Cardiac fibroblast (primary cell): Measurements from ENCODE around the gene PAPPA2.

Source experiments
- DNase-seq, 2 donors: peaks; one replicate each; pipeline versions ENCODE4 v3.0.0 to v3.0.0-alpha.2; 2010; ENCODE audit warnings: low read depth in 2 of 2
- H3K4me3 ChIP-seq, 2 donors: replicated peaks in 1 of 2; 1 replicate in 1 of 2; 2 replicates in 1 of 2; pipeline ENCODE4 v1.5.1; 2011; ENCODE audit warnings: low read depth in 2 of 2, low read length in 2 of 2, mild to moderate bottlenecking in 2 of 2, moderate library complexity in 1 of 2
- CTCF ChIP-seq: IDR thresholded peaks from one replicate; pipeline ENCODE4 v1.5.1; 2011; ENCODE audit warnings: low read depth, mild to moderate bottlenecking, low read length, inconsistent platforms

Gene PAPPA2

GRCh38 chr1:176461576-176461975 lies 1.4 kb upstream of the PAPPA2 start:
- H3K4me3 ChIP-seq: no peak overlapping the region
- no peak for TF ChIP-seq CTCF
- no peak for DNase-seq

GRCh38 chr1:176466514-176466913 lies 3.5 kb downstream of the PAPPA2 start:
- TF ChIP-seq CTCF: no peak
- no peak for DNase-seq
- no peak overlapping the region for H3K4me3 ChIP-seq

GRCh38 chr1:176469450-176470010 lies 6.6 kb downstream of the PAPPA2 start:
- peak in 1 of 2 donors; percentile 4 for DNase-seq
- H3K4me3 ChIP-seq: no peak overlapping the region
- no peak for TF ChIP-seq CTCF

GRCh38 chr1:176471338-176472121 lies 8.6 kb downstream of the PAPPA2 start:
- TF ChIP-seq CTCF: no peak
- no peak overlapping the region for H3K4me3 ChIP-seq
- DNase-seq: no peak

GRCh38 chr1:176479971-176480370 lies 17.0 kb downstream of the PAPPA2 start:
- no peak for DNase-seq
- no peak for TF ChIP-seq CTCF
- H3K4me3 ChIP-seq: no peak overlapping the region

GRCh38 chr1:176480750-176481149 lies 17.8 kb downstream of the PAPPA2 start:
- no peak overlapping the region for H3K4me3 ChIP-seq
- DNase-seq: no peak
- no peak for TF ChIP-seq CTCF
